GM12875 (cell line): Measurements from ENCODE around the gene AMHR2.
"Not testable (repeated sequence)": the region's sequence is repeated elsewhere in the genome, so short reads cannot be mapped to it uniquely, and the experiment has no call there.

ENCODE experiments used
- H3K4me3 ChIP-seq: one replicate; pipeline ENCODE4 v1.5.1; 2011; ENCODE audit warnings: low read depth, low read length, control low read depth
- CTCF ChIP-seq: IDR thresholded peaks from 2 replicates; pipeline ENCODE4 v1.5.1; 2011; ENCODE audit warnings: low read depth, mild to moderate bottlenecking, control low read depth, inconsistent platforms, low read length, moderate library complexity, borderline replicate concordance; ENCODE audit not compliant: insufficient read depth

AMHR2 gene

DNA sequence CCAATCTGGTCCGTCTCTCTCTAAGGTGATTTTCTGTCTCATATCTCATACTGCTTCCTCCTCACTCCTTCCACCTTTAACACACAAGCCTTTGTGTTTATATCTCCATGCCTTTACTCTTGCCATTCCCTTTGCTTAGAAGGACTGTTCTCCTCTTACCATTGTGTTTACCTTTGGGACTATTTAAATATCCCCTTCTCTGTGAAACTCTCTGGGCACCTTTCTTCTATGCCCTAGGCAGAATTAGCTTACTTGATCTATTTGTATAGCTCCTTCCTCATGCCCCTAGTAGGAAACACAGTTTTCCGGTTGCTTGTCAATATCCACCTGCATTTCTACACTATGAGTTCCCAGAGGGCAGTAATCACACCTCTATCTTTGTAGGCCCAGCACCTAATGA, 3.9 kb upstream of the AMHR2 start:
- H3K4me3 ChIP-seq = no peak overlapping the region

DNA sequence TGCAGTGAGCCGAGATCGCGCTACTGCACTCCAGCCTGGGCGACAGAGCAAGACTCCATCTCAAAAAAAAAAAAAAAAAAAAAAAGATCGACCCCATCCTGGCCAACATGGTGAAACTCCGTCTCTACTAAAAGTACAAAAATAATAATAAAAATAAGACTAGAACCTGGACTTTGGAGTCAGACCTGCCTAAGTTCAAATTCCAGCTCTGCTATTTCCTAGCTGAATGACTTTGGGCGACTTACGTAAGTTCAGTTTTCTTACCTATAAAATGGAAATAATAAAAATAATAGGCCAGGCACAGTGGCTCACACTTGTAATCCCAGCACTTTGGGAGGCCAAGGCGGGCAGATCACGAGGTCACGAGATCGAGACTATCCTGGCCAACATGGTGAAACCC, 1.4 kb upstream of the AMHR2 start:
- H3K4me3 ChIP-seq = not testable (repeated sequence)

More for the DNA sequence above, 3.9 kb upstream of the AMHR2 start:
- no peak for TF ChIP-seq CTCF

DNA sequence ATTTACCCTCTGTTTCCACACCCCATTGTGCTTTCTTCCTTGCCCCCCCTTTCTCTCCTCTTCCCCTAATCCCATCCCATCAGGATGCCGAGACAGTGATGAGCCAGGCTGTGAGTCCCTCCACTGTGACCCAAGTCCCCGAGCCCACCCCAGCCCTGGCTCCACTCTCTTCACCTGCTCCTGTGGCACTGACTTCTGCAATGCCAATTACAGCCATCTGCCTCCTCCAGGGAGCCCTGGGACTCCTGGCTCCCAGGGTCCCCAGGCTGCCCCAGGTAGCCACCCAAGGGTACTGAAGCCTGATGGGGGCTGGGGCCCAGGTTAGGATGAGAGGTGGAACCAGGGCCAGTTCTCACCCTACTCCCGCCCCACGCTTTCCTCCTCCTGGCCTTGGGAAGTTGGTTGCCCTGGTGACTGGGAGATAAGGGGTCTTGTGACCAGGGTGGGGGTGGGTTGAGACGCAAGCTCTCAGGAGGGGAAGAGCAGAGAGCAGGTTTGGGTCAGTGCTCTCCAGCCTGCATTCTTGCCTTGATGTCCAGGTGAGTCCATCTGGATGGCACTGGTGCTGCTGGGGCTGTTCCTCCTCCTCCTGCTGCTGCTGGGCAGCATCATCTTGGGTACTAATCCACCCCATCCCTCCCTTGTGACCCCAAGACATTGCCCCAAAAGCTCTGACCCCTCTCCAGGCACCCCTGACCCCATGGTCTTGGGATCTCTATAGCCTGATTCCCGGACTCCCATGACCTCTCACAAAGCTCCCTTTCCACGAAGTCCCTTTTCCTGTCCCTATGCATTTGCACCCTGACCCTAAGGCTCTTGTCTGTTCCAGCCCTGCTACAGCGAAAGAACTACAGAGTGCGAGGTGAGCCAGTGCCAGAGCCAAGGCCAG, 1.2 kb downstream of the AMHR2 start:
- no peak overlapping the region for H3K4me3 ChIP-seq
- TF ChIP-seq CTCF = no peak

- no peak overlapping the region for H3K4me3 ChIP-seq
- no peak for TF ChIP-seq CTCF
Observed at GRCh38 chr12:53425515-53426150, 2.0 kb downstream of the AMHR2 start.

GRCh38 chr12:53427905-53428594, 4.4 kb downstream of the AMHR2 start:
- no peak for TF ChIP-seq CTCF
- H3K4me3 ChIP-seq = no peak overlapping the region

- H3K4me3 ChIP-seq = no peak overlapping the region
- no peak for TF ChIP-seq CTCF
Observed at GRCh38 chr12:53428741-53429140, 5.1 kb downstream of the AMHR2 start.

GRCh38 chr12:53430116-53430515, 6.5 kb downstream of the AMHR2 start:
- H3K4me3 ChIP-seq = no peak overlapping the region
- no peak for TF ChIP-seq CTCF
